Sciatic nerve (tissue), 2 donors: ENCODE measurements around the gene ILRUN. TPM values are rescaled to one million over a fixed set of nuclear protein-coding genes. Genes with fewer than 3 reads are reported as not detected.
A peak's percentile ranks its signal among the peaks of the same experiment; 100 is the strongest.
"Not testable (repeated sequence)": the region's sequence is repeated elsewhere in the genome, so short reads cannot be mapped to it uniquely, and the experiment has no call there.

Experiments
- ATAC-seq: fragments of 200-7000 bp; cut with Tn5 transposase; one replicate; pipeline ENCODE4 v1.9.1; 2020; ENCODE audit warnings: mild to moderate bottlenecking, moderate library complexity
- DNase-seq: peaks from one replicate; pipeline ENCODE4 v3.0.0-alpha.2; 2020; ENCODE audit warnings: low spot score
- intact Hi-C: fragments of 100-400 bp; cut with DNase I; formaldehyde crosslinking; loops from one replicate; pipeline ENCODE4 v1.14.2; 2022
- total RNA-seq: library from RNA; stranded (reverse); fragmentation: NEBNext Ultra II Directional; extraction: Animal tissue kit (Norgen Biotek cat#: 25700); gene quantifications from one replicate; pipeline ENCODE4 v1.2.1, GENCODE V29; 2021
- donor health status: DM: no; HTN: no; CAD: no.
- donor health status: DM: no; HTN: no; CAD: no.

ILRUN gene
- total RNA-seq, 1 donor from 2014 or later = 58.6 TPM

- no peak for DNase-seq
- ATAC-seq = peak; percentile 57
- intact Hi-C loops = no loop called here
Measured at GRCh38 chr6:34671801-34672656, 24.5 kb downstream of the ILRUN start.

- ATAC-seq (no peak), DNase-seq (no peak)
Measured at GRCh38 chr6:34671367-34671766, 25.2 kb downstream of the ILRUN start.

GRCh38 chr6:34668799-34669198 is 27.8 kb downstream of the ILRUN start:
- DNase-seq, intact Hi-C loops, ATAC-seq: not testable (repeated sequence)

More at GRCh38 chr6:34671367-34671766, 25.2 kb downstream of the ILRUN start:
- intact Hi-C loops = no loop called here

- DNase-seq (no peak), ATAC-seq (no peak)
- intact Hi-C loops = no loop called here
Measured at GRCh38 chr6:34667481-34668238, 28.9 kb downstream of the ILRUN start.

GRCh38 chr6:34665019-34665418 is 31.5 kb downstream of the ILRUN start:
- DNase-seq (no peak), ATAC-seq (no peak)
- intact Hi-C loops = no loop called here

- no peak for DNase-seq
- intact Hi-C loops = no loop called here
Measured at GRCh38 chr6:34664256-34664971, 32.2 kb downstream of the ILRUN start.

GRCh38 chr6:34663831-34664255 is 32.7 kb downstream of the ILRUN start:
- no peak for DNase-seq
- ATAC-seq = peak; percentile 65
- intact Hi-C loops = no loop called here

More at GRCh38 chr6:34664256-34664971, 32.2 kb downstream of the ILRUN start:
- ATAC-seq = no peak

- intact Hi-C loops = no loop called here
- DNase-seq = no peak
- no peak for ATAC-seq
Measured at GRCh38 chr6:34663371-34663770, 33.2 kb downstream of the ILRUN start.

GRCh38 chr6:34661357-34661756 is 35.2 kb downstream of the ILRUN start:
- ATAC-seq (no peak), DNase-seq (no peak)
- intact Hi-C loops = no loop called here

GRCh38 chr6:34658605-34659265 is 37.8 kb downstream of the ILRUN start:
- ATAC-seq = no peak
- no peak for DNase-seq
- intact Hi-C loops = no loop called here

- intact Hi-C loops, DNase-seq: not testable (repeated sequence)
- peak; percentile 29 for ATAC-seq
Measured at GRCh38 chr6:34657979-34658480, 38.5 kb downstream of the ILRUN start.

- intact Hi-C loops = no loop called here
- ATAC-seq (peak; percentile 89), DNase-seq (no peak)
Measured at GRCh38 chr6:34657307-34657978, 39.1 kb downstream of the ILRUN start.

- intact Hi-C loops = no loop called here
- ATAC-seq = no peak
- no peak for DNase-seq
Measured at GRCh38 chr6:34657037-34657306, 39.6 kb downstream of the ILRUN start.

GRCh38 chr6:34656378-34657036 is 40.1 kb downstream of the ILRUN start:
- DNase-seq (no peak), ATAC-seq (peak; percentile 51)
- intact Hi-C loops = no loop called here

- intact Hi-C loops = not testable (repeated sequence)
Measured at GRCh38 chr6:34655876-34656377, 40.6 kb downstream of the ILRUN start.

GRCh38 chr6:34654061-34654710 is 42.4 kb downstream of the ILRUN start:
- DNase-seq (no peak), ATAC-seq (no peak)
- intact Hi-C loops = no loop called here

More at GRCh38 chr6:34655876-34656377, 40.6 kb downstream of the ILRUN start:
- DNase-seq, ATAC-seq: not testable (repeated sequence)

- intact Hi-C loops = no loop called here
- DNase-seq = no peak
- ATAC-seq = no peak
Measured at GRCh38 chr6:34652263-34652662, 44.3 kb downstream of the ILRUN start.
